OCI-LY3 (cell line): ENCODE results near the gene ZC3HAV1L.

Experiments used
- H2AFZ ChIP-seq: fragments of 200-600, 300-600 bp; shearing (Covaris generic); 2 replicates; pipeline ENCODE4 v1.6.0; 2014; ENCODE audit warnings: antibody characterized with exemption, low read depth, low read length
- H3K27ac ChIP-seq: fragments of 200-600, 300-600 bp; sonication (generic); 2 replicates; pipeline ENCODE4 v1.5.1; 2014; ENCODE audit warnings: mild to moderate bottlenecking, low read length, moderate library complexity, mixed read lengths
- H3K27me3 ChIP-seq: fragments of 200-600, 300-600 bp; sonication (generic); 2 replicates; pipeline ENCODE4 v1.6.1; 2014; ENCODE audit warnings: low read depth, low read length, mixed read lengths
- H3K36me3 ChIP-seq: fragments of 200-600, 300-600 bp; sonication (generic); replicated peaks from 2 replicates; pipeline ENCODE3; 2014; ENCODE audit warnings: low read depth, low read length, mixed read lengths
- H3K4me1 ChIP-seq: fragments of 300-600, 200-600 bp; sonication (generic); 2 replicates; pipeline ENCODE4 v1.6.1; 2014; ENCODE audit warnings: low read length, mixed read lengths
- H3K4me2 ChIP-seq: fragments of 200-600, 300-600 bp; sonication (generic); 2 replicates; pipeline ENCODE4 v1.6.1; 2014; ENCODE audit warnings: low read length, mixed read lengths
- H3K4me3 ChIP-seq: fragments of 300-600, 200-600 bp; sonication (generic); 2 replicates; pipeline ENCODE4 v1.5.1; 2014; ENCODE audit warnings: antibody characterized with exemption, mild to moderate bottlenecking, low read length, moderate library complexity
- H3K79me2 ChIP-seq: fragments of 300-600, 200-600 bp; shearing (Covaris generic); 2 replicates; pipeline ENCODE4 v1.6.1; 2014; ENCODE audit warnings: mild to moderate bottlenecking, low read length, mixed read lengths
- H3K9ac ChIP-seq: fragments of 300-600, 200-600 bp; shearing (Covaris generic); 2 replicates; pipeline ENCODE4 v1.6.0; 2014; ENCODE audit warnings: mild to moderate bottlenecking, low read length, moderate library complexity
- H3K9me3 ChIP-seq: fragments of 200-600, 300-600 bp; shearing (Covaris generic); 2 replicates; pipeline ENCODE4 v1.6.1; 2014; ENCODE audit warnings: low read length, mixed read lengths; ENCODE audit not compliant: insufficient read depth
- H4K20me1 ChIP-seq: fragments of 200-600, 300-600 bp; sonication (generic); 2 replicates; pipeline ENCODE4 v1.6.1; 2016; ENCODE audit warnings: low read length, mixed read lengths; ENCODE audit not compliant: insufficient read depth
- EZH2phosphoT487 ChIP-seq: fragments of 200-600 bp; shearing (Covaris generic); IDR thresholded peaks from 2 replicates; pipeline ENCODE4 v1.6.1; 2018; ENCODE audit warnings: antibody characterized with exemption, mixed run types, low read depth
- TF ChIP-seq, protein P1 (sequence below): fragments of 200-600, 300-600 bp; sonication (generic); IDR thresholded peaks from 2 replicates; pipeline ENCODE4 v1.5.1; 2014; ENCODE audit warnings: antibody characterized with exemption, low read length, low read depth

The ZC3HAV1L gene

DNA sequence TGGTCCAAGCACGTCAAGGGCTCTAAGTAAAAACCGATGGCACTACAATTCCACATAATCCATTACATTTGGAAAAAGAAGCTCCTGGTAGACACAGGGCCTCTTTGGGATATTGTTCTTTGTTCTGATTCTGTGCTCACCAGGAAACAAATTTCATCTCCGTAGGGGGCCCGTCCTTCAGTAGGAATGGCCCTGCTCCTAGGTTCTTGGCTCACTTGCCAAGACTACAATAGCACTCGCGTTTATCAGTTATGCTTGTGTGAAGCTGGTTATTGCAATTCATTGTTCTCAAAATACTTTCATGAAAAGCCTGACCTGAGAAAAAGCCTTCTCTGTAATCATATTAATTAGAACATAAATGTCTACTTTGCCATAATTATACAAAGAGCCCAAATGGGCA is 10.3 kb upstream of the ZC3HAV1L start:
- no peaks in the 10 kb centered on the region for H3K9me3 ChIP-seq
- H3K4me3 ChIP-seq = no peak overlapping the region
- no peak overlapping the region for H3K9ac ChIP-seq
- no peaks in the 10 kb centered on the region for H3K79me2 ChIP-seq
- H4K20me1 ChIP-seq = no peaks in the 10 kb centered on the region
- peaks cover 60% of the 10 kb centered on the region for H3K36me3 ChIP-seq
- no peaks in the 10 kb centered on the region for H3K27me3 ChIP-seq
- TF ChIP-seq, protein P1, sequence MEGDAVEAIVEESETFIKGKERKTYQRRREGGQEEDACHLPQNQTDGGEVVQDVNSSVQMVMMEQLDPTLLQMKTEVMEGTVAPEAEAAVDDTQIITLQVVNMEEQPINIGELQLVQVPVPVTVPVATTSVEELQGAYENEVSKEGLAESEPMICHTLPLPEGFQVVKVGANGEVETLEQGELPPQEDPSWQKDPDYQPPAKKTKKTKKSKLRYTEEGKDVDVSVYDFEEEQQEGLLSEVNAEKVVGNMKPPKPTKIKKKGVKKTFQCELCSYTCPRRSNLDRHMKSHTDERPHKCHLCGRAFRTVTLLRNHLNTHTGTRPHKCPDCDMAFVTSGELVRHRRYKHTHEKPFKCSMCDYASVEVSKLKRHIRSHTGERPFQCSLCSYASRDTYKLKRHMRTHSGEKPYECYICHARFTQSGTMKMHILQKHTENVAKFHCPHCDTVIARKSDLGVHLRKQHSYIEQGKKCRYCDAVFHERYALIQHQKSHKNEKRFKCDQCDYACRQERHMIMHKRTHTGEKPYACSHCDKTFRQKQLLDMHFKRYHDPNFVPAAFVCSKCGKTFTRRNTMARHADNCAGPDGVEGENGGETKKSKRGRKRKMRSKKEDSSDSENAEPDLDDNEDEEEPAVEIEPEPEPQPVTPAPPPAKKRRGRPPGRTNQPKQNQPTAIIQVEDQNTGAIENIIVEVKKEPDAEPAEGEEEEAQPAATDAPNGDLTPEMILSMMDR = no peak
- TF ChIP-seq EZH2phosphoT487 = no peak
- H2AFZ ChIP-seq = no peak overlapping the region
- H3K4me1 ChIP-seq = no peaks in the 10 kb centered on the region
- no peak overlapping the region for H3K27ac ChIP-seq
- H3K4me2 ChIP-seq = no peak overlapping the region

DNA sequence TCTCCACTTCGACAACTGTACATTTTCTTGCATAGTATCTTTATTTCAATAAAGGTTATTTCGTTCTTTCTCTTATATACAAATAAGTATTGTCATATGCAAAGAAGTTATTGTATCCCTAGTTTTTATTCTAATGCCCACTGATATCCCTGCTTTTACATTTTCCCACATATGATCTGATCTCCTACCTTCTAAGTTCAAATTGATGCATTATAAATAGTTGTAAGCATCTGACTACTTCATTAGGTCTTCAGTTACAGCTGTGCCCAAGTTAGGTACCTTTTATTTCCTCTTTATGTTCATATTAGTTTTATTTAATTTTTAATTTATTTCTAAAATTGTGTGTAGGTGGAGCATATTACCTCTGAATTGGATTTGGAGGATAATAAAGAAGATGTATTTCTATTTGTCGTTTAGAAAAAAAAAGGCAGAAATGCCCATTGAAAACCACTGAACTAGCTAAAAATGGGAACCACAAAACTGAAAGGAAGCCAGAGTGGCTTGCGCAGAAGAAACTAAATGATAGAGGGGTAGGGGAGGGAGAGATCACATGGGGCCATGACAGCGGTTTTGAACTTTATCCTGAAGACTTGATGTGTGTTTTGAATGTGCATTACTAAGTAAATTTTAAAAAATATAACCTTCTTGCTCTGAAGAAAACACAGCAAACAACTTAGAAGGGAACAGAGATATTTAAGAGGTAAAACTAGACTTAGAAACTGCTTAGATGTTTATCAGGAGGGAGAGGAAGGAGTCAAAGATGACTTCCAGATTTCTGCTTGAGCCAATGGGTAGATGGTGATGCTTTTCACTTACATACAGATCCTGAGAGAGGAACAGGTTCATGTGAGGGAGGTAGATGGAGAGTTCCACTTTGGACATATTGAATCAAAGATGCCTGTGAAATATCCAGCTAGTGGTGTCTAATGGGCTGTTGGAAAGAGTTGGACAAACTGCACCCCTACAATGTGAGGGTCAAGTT is 9.3 kb upstream of the ZC3HAV1L start:
- Histone ChIP-seq H3K27me3 (no peaks in the 10 kb centered on the region), H3K9me3 (no peaks in the 10 kb centered on the region), H2AFZ (no peak overlapping the region), H3K79me2 (no peaks in the 10 kb centered on the region), H4K20me1 (no peaks in the 10 kb centered on the region), H3K36me3 (peaks cover 52% of the 10 kb centered on the region), H3K4me1 (no peaks in the 10 kb centered on the region), H3K9ac (no peak overlapping the region), H3K4me2 (no peak overlapping the region), H3K27ac (no peak overlapping the region), H3K4me3 (no peak overlapping the region)
- TF ChIP-seq, protein P1 = no peak

DNA sequence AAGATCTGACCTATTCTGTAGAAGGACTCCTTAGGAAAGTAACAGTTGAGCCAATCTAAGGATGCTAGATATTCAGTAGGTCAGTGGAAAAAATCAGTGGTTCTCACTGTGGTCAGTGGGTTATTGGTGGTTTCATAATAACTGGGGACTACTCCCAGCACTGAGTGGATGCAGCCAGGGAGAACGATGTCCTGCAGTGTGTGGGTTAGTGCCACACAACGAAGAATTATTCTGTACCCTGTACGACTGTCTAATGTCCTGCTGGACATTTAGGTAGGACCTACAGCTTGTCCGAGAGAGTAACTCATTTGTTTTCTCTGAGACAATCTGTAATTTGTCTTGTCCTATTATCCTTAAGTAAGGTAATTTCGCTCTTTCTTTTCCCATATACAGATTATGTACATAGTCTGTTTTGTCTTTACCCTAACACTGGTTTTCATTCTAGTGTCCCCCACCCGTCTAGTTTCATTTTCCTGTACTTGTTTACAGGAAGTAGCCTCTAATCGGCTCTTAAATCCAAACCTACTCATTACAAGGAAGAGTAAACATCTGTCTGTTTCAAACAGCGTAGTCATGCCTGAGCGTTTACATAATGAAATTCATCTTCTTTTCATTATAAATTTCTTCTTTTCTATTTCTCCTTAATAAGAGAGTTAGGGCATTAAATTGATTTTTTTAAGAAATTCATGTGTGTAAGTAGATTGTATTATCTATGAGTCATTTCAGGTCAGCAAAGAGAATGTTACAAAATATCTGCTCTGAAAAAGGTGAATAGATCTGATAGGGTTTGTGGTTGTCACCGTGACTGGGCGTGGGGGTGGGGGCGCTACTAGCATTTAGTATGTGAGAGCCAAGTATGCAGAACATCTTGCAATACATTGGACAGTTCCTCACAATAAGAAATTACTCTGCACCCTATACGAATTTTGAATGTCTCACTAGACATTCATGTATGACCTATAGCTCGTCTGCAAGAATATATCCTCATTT is 8.3 kb upstream of the ZC3HAV1L start:
- Histone ChIP-seq H3K9ac (no peak overlapping the region), H3K27ac (no peak overlapping the region), H2AFZ (no peak overlapping the region), H4K20me1 (no peaks in the 10 kb centered on the region), H3K79me2 (no peaks in the 10 kb centered on the region), H3K36me3 (peaks cover 46% of the 10 kb centered on the region), H3K4me2 (no peak overlapping the region), H3K9me3 (no peaks in the 10 kb centered on the region), H3K27me3 (no peaks in the 10 kb centered on the region), H3K4me3 (no peak overlapping the region), H3K4me1 (no peaks in the 10 kb centered on the region)
- no peak for TF ChIP-seq EZH2phosphoT487
- TF ChIP-seq, protein P1 = no peak
